ENCODE results near the gene IL31RA.
"Not testable (repeated sequence)": the region's sequence is repeated elsewhere in the genome, so short reads cannot be mapped to it uniquely, and the experiment has no call there.

The IL31RA gene

DNA sequence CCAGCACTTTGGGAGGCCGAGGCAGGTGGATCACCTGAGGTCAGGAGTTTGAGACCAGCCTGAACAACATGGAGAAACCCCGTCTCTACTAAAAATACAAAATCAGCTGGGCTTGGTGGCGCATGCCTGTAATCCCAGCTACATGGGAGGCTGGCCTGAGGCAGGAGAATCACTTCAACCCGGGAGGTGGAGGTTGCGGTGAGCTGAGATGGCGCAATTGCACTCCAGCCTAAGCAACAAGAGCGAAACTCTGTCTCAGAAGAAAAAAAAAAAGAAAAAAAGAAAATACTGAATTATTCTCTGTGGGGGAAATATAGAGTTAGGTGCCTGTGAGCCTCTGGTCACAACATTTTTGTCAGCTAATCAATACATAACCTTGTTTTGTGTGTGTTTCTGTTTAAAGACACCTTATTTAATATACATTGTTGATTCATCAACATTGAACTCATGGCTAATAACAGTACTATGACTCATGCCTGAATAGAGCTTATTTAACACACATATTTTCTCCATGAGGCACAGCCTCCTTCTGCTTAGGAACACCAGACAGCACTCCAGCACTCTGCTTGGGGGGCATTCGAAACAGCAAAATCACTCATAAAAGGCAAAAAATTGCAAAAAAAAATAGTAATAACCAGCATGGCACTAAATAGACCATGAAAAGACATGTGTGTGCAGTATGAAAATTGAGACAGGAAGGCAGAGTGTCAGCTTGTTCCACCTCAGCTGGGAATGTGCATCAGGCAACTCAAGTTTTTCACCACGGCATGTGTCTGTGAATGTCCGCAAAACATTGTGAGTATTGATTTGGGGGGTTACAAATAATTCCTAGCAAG is at the start of gene IL31RA:
Gene IL31RA, plus strand, starts transcription at position 519 of the 836 bp plus-strand sequence. Its CDS starts 214 bp downstream, at position 733.
- DNase-seq (ENCODE audit: low read depth), result no peak

DNA sequence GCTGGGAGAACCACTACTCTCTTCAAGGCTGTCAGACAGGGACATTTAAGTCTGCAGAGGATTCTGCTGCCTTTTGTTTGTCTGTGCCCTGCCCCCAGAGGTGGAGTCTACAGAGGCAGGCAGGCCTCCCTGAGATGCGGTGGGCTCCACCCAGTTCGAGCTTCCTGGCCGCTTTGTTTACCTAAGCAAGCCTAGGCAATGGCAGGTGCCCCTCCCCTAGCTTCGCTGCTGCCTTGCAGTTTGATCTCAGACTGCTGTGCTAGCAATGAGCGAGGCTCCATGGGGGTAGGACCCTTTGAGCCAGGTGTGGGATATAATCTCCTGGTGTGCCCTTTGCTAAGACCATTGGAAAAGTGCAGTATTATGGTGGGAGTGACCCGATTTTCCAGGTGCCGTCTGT is 42.3 kb upstream of the IL31RA start:
- not testable (repeated sequence) for DNase-seq (ENCODE audit: low read depth)

- DNase-seq (ENCODE audit: low read depth), result not testable (repeated sequence)
Measured at GRCh38 chr5:55815939-55816338, 35.2 kb upstream of the IL31RA start.

DNA sequence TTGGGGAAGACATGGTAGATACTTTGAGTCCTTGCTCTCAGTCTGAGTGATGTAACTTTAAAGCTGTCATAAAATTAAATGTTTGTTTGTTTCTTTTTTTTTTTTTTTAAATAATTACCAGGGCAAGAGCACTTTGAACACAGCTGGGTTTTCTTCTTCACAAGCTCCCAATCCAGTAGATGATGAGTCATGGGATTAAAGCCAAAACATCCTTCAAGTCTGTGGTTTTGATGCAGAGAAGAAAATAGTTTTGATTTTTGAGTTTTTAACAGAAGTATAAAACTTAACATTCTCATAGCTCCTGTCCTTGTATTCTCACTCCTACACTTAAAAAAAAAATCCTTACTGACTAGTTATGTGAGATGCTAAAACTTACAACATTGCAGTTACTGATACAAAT is 34.8 kb upstream of the IL31RA start:
- no peak for DNase-seq (ENCODE audit: low read depth)

- no peak for DNase-seq (ENCODE audit: low read depth)
Measured at GRCh38 chr5:55817030-55817429, 34.1 kb upstream of the IL31RA start.

DNA sequence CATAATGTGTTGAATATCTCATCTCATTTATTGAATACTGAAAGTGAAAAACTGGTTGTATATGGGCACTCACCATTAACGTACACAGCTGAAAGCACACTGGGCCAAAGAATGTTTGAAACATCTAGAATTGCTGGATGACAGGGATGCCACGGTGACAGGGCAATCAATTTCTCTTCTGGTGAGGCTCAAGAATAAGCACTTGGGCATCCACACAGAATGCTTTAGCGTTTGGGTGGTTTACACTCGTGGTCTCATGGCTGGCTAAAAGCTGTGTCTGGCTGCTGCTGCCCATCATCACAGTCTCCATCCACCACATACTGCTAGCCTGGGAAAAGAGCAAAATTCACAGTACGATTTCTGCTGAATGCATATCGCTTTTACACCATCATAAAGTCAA is 30.7 kb upstream of the IL31RA start:
- no peak for DNase-seq (ENCODE audit: low read depth)

GRCh38 chr5:55821731-55822512 is 29.2 kb upstream of the IL31RA start:
- no peak for DNase-seq (ENCODE audit: low read depth)

DNA sequence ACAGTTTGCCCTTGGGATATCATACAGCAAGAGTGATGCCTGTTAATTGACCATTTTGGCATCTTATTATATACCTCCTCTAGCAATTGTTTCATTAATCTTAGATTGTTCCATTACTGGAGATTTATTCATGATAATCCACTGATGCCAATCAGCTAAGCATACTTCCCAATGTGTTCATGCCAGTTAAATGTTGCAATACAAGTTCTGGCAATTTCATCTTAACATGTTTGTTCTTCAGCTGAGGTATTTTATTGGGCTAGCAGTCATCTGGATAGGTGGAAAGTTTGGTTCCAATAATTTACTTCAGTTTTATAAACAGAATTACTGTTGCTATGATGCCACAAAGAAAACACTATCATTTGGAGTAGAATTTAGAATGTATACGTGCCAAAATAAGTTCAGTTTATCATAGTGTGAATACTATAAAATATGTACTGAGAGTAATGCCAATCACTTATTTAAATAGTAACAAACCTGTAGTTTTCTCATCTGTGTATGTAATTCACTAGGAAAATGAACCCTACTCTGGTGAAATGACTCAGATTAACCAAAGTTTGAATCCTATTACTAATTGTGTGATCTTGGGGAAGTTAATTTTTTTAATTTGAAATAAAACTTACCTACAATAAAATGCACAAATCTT is 27.9 kb upstream of the IL31RA start:
- no peak for DNase-seq (ENCODE audit: low read depth)

- no peak for DNase-seq (ENCODE audit: low read depth)
Measured at GRCh38 chr5:55829956-55830355, 21.2 kb upstream of the IL31RA start.

GRCh38 chr5:55832446-55832845 is 18.7 kb upstream of the IL31RA start:
- no peak for DNase-seq (ENCODE audit: low read depth)

- no peak for DNase-seq (ENCODE audit: low read depth)
Measured at GRCh38 chr5:55836191-55836590, 15.0 kb upstream of the IL31RA start.

DNA sequence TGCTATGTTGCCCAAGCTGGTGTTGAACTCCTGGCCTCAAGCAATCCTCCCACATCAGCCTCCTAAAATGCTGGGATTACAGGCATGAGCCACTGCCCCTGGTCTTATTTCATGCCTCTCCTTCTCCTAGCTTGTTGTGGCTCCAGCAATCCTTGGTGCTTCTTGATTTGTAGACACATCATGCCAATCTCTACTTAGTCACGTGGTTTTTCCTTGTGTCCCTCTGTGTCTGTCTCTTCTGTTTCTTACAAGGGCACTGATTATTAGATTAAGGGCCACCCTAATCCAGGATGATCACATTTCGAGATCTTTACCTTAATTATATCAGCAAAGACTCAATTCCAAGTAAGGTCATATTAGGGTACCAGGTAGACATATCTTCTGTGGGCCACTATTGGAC is 9.2 kb upstream of the IL31RA start:
- DNase-seq (ENCODE audit: low read depth), result no peak

DNA sequence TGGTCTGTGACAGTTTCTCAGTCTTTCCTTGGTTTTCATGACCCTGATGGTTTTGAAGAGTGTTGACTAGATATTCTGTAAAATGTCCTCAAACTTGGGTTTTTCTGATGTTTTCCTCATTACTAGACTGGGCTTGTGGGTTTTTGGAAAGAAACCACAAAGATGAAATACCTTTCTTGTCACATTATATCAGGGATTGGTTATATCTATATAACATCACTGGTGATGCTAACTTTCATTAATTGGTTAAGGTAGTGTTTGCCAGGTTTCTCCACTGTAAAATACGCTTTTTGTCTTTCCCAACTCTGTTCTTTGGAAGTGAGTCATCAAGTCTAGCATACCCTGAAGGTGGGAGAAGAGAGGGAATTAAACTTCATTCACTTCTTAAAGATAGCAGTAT is 3.3 kb upstream of the IL31RA start:
- DNase-seq (ENCODE audit: low read depth), result no peak

GRCh38 chr5:55848783-55849182 is 2.4 kb upstream of the IL31RA start:
- no peak for DNase-seq (ENCODE audit: low read depth)

DNA sequence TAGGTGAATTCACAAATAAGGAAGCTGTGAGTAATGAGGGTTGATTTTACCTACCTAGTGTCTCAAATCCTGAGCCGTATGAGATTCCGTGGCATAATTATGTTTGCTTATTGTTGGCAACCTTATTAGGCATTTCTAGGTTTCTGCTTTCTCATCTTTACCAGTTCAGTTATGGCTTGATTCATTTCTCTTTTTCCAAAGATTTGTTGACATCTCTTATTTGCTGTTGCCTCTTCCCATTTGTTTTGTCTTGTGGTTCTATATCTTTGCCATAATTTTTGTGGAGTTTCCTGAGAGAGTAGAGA is 470 bp downstream of the IL31RA start:
- DNase-seq (ENCODE audit: low read depth), result no peak

- no peak for DNase-seq (ENCODE audit: low read depth)
Measured at GRCh38 chr5:55852503-55852902, 1.3 kb downstream of the IL31RA start.

DNA sequence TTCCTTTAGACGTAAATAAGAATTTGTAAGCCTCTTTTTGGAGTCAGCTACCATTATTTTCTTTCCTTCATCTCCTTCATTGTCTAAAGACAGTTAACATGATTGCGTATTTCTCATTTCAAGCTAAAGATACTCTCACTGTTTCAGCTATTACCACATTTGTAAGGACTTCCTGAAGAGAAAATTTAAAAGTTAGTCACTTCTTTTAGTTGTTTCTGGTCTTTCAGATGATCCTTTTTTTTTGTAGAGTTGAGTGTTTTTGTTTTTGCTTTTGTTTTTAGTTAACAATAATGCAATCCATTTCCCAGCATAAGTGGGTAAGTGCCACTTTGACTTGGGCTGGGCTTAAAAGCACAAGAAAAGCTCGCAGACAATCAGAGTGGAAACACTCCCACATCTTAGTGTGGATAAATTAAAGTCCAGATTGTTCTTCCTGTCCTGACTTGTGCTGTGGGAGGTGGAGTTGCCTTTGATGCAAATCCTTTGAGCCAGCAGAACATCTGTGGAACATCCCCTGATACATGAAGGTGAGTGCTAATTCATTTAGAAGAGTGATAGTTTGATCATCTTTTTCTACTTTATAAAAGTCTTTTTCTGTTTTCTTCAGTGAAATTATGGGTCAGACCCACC is 2.0 kb downstream of the IL31RA start:
- no peak for DNase-seq (ENCODE audit: low read depth)

DNA sequence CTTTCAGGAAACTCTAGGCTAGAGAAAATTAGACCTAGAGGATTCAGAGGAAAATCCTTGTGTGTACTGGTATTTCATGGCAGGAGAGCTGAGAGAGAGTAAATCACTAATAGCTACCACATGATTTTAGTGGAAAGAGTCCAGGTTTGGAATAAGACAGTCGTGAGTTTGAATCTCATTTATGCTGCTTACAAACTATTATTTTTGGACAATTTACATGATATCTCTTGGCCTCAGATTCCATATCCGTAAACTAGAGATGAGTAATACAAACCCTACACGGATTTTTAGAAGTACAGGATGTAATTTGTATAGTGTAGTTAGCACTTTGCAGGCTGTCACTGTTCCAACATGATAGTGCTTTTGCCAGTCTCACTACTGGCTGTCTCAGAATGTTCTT is 2.7 kb downstream of the IL31RA start:
- DNase-seq (ENCODE audit: low read depth), result no peak

GRCh38 chr5:55855509-55855908 is 4.4 kb downstream of the IL31RA start:
- DNase-seq (ENCODE audit: low read depth), result no peak

GRCh38 chr5:55856516-55857246 is 5.5 kb downstream of the IL31RA start:
- no peak for DNase-seq (ENCODE audit: low read depth)

GRCh38 chr5:55857247-55857640 is 6.1 kb downstream of the IL31RA start:
- DNase-seq (ENCODE audit: low read depth), result no peak

GRCh38 chr5:55858104-55858503 is 6.9 kb downstream of the IL31RA start:
- no peak for DNase-seq (ENCODE audit: low read depth)
